Epithelial cell of alveolus of lung (primary cell): ENCODE results near the gene OR4C12. TPM values are rescaled to one million over a fixed set of nuclear protein-coding genes. Genes with fewer than 3 reads are reported as not detected.

Experiments
- total RNA-seq: library from RNA; depleted of rRNA; stranded (reverse); fragments of >200 nt; gene quantifications from 2 replicates; pipeline ENCODE4 v1.2.1, GENCODE V29; 2015

The OR4C12 gene
- total RNA-seq: not detected in 2 replicates

GRCh38 chr11:49982435-49982834 is at the start of gene OR4C12:
Gene OR4C12 (minus strand): TSS chr11:49982535. CDS start chr11:49982501, 34 bp downstream.

GRCh38 chr11:49952091-49952490 is 30.2 kb downstream of the OR4C12 start, which contains the start of gene OR4C13:
Gene OR4C13 (plus strand): TSS chr11:49952391. CDS start chr11:49952423, 32 bp downstream.

Other genes with a start within 250 kb of the OR4C12 start
- gene OR4C13, start 30.1 kb downstream of the OR4C12 start, total RNA-seq: not detected in 2 replicates
- not detected in 2 replicates for gene OR4C45, start 50.3 kb upstream of the OR4C12 start, total RNA-seq